HCT116 (cell line): ENCODE data around the gene MRPL9. TPM values are rescaled to one million over a fixed set of nuclear protein-coding genes. Genes with fewer than 3 reads are reported as not detected.

Source experiments
- ATAC-seq: fragments of 200-7000 bp; cut with Tn5 transposase; 2 replicates; pipeline ENCODE4 v1.9.1; 2020; ENCODE audit warnings: mild to moderate bottlenecking, moderate library complexity
- BruUV-seq: library from RNA; stranded (reverse); fragments of 400-500 nt; replicated peaks from 2 replicates; lab custom pipeline; 2021; lab: Mats Ljungman, UMichigan
- CTCF ChIA-PET: fragments of 300-600 bp; sonication (Branson Sonifier 250); formaldehyde crosslinking; loops from one replicate; lab custom pipeline; 2021; ENCODE audit warnings: antibody characterized with exemption; lab: Charles Lee
- POLR2A ChIA-PET: fragments of 300-600, 350-600 bp; sonication (Branson Sonifier 250); formaldehyde crosslinking; loops from one replicate; lab custom pipeline; 2021; ENCODE audit warnings: antibody characterized with exemption; lab: Charles Lee
- RAD21 ChIA-PET, 2 experiments: fragments of 300-600 bp; sonication (Branson Sonifier 250); formaldehyde crosslinking; loops; one replicate each; lab custom pipeline; 2023; ENCODE audit warnings: low total read pairs in 2 of 2; ENCODE audit not compliant: uncharacterized antibody in 2 of 2, unreplicated experiment in 2 of 2, low non-redundant PET in 1 of 2; lab: Charles Lee
- DNase-seq: peaks from one replicate; pipeline ENCODE4 v3.0.0-alpha.2; 2010; ENCODE audit warnings: low read depth, low spot score
- H2AFZ ChIP-seq: fragments of 200-600 bp; shearing (Covaris generic), sonication (generic); 2 replicates; pipeline ENCODE4 v1.6.1; 2017; ENCODE audit warnings: low read depth, mixed run types, mixed read lengths, antibody characterized with exemption, low read length; ENCODE audit not compliant: poor library complexity, severe bottlenecking
- H3K27ac ChIP-seq: 2 replicates; pipeline ENCODE4 v1.5.1; 2012; ENCODE audit warnings: low read depth, low read length
- H3K27me3 ChIP-seq: fragments of 200-600 bp; sonication (generic); 2 replicates; pipeline ENCODE4 v1.6.1; 2016; ENCODE audit warnings: mixed run types, low read length, mixed read lengths; ENCODE audit not compliant: insufficient read depth
- H3K36me3 ChIP-seq, 2 experiments: fragments of 200-500 bp in 1 of 2; fragments of 200-600 bp in 1 of 2; sonication (Bioruptor generic) in 1 of 2; sonication (generic) in 1 of 2; 2 replicates each; pipeline versions ENCODE4 v1.5.1 to v1.6.1; 2014 to 2016; ENCODE audit warnings: low read length in 2 of 2, inconsistent platforms in 1 of 2, mixed read lengths in 1 of 2, mixed run types in 1 of 2; ENCODE audit not compliant: insufficient read depth in 2 of 2, control insufficient read depth in 1 of 2
- H3K4me1 ChIP-seq, 2 experiments: fragments of 200-600 bp in 1 of 2; sonication (generic) in 1 of 2; 2 replicates each; pipeline versions ENCODE4 v1.5.1 to v1.6.1; 2012 to 2017; ENCODE audit warnings: low read length in 2 of 2, inconsistent platforms in 1 of 2, mild to moderate bottlenecking in 1 of 2, mixed read lengths in 1 of 2, mixed run types in 1 of 2, moderate library complexity in 1 of 2; ENCODE audit not compliant: insufficient read depth in 2 of 2, control insufficient read depth in 1 of 2
- H3K4me2 ChIP-seq: fragments of 200-600 bp; sonication (generic); 2 replicates; pipeline ENCODE4 v1.6.1; 2017; ENCODE audit warnings: mixed run types, low read length, mixed read lengths
- H3K4me3 ChIP-seq, 2 experiments: fragments of 200-600 bp in 1 of 2; sonication (generic) in 1 of 2; replicated peaks in 1 of 2; 2 replicates each; pipeline ENCODE4 v1.5.1; 2011 to 2016; ENCODE audit warnings: low read length in 2 of 2, control low read depth in 1 of 2, low read depth in 1 of 2, mild to moderate bottlenecking in 1 of 2, mixed read lengths in 1 of 2, mixed run types in 1 of 2
- H3K79me2 ChIP-seq: fragments of 200-600 bp; sonication (generic); 2 replicates; pipeline ENCODE4 v1.6.1; 2017; ENCODE audit warnings: mild to moderate bottlenecking, mixed run types, low read length, moderate library complexity, mixed read lengths; ENCODE audit not compliant: insufficient read depth
- H3K9ac ChIP-seq: fragments of 200-600 bp; sonication (generic); 2 replicates; pipeline ENCODE4 v1.6.1; 2016; ENCODE audit warnings: low read length, mixed read lengths
- H3K9me2 ChIP-seq: fragments of 200-600 bp; sonication (generic), shearing (Covaris generic); 2 replicates; pipeline ENCODE4 v1.6.1; 2017; ENCODE audit warnings: mixed run types, mild to moderate bottlenecking, moderate library complexity; ENCODE audit not compliant: insufficient read depth
- H3K9me3 ChIP-seq, 2 experiments: fragments of 200-500 bp in 1 of 2; fragments of 200-600 bp in 1 of 2; sonication (Bioruptor generic) in 1 of 2; sonication (generic) in 1 of 2; 2 replicates each; pipeline ENCODE4 v1.6.1; 2014 to 2017; ENCODE audit warnings: low read length in 2 of 2, mixed read lengths in 2 of 2, inconsistent platforms in 1 of 2, low read depth in 1 of 2, mild to moderate bottlenecking in 1 of 2, mixed run types in 1 of 2, moderate library complexity in 1 of 2; ENCODE audit not compliant: control insufficient read depth in 1 of 2, insufficient read depth in 1 of 2
- H4K20me1 ChIP-seq: fragments of 200-600 bp; sonication (generic), shearing (Covaris generic); 2 replicates; pipeline ENCODE4 v1.6.1; 2017; ENCODE audit warnings: mixed run types, mild to moderate bottlenecking, moderate library complexity; ENCODE audit not compliant: insufficient read depth
- CBX3 ChIP-seq: IDR thresholded peaks from 2 replicates; pipeline ENCODE4 v1.6.1; 2012; ENCODE audit warnings: low read depth
- CEBPB ChIP-seq: IDR thresholded peaks from 2 replicates; pipeline ENCODE4 v1.6.1; 2012; ENCODE audit warnings: low read depth
- ELF1 ChIP-seq: IDR thresholded peaks from 2 replicates; pipeline ENCODE4 v1.6.1; 2012; ENCODE audit warnings: low read depth, borderline replicate concordance
- EZH2phosphoT487 ChIP-seq: fragments of 200-600 bp; IDR thresholded peaks from 2 replicates; pipeline ENCODE4 v1.6.1; 2018; ENCODE audit warnings: antibody characterized with exemption, borderline replicate concordance
- FOSL1 ChIP-seq: IDR thresholded peaks from 2 replicates; pipeline ENCODE4 v1.6.1; 2012; ENCODE audit warnings: low read depth
- JUND ChIP-seq: IDR thresholded peaks from 2 replicates; pipeline ENCODE4 v1.6.1; 2012
- POLR2AphosphoS5 ChIP-seq: IDR thresholded peaks from 2 replicates; pipeline ENCODE4 v1.6.1; 2011; ENCODE audit warnings: mild to moderate bottlenecking, low read depth, low read length, moderate library complexity
- RAD21 ChIP-seq: IDR thresholded peaks from 2 replicates; pipeline ENCODE4 v1.6.1; 2012; ENCODE audit warnings: low read depth, mild to moderate bottlenecking
- SIN3A ChIP-seq: IDR thresholded peaks from 2 replicates; pipeline ENCODE4 v1.6.1; 2012; ENCODE audit warnings: low read depth
- SRF ChIP-seq: IDR thresholded peaks from 2 replicates; pipeline ENCODE4 v1.6.1; 2012; ENCODE audit warnings: low read depth
- TCF7L2 ChIP-seq: IDR thresholded peaks from 2 replicates; pipeline ENCODE4 v1.7.0; 2011; ENCODE audit warnings: borderline replicate concordance, inconsistent platforms; ENCODE audit not compliant: insufficient read depth, insufficient read length; ENCODE audit errors: extremely low read depth
- ZFX ChIP-seq: fragments of 450-650 bp; IDR thresholded peaks from 2 replicates; pipeline ENCODE4 v1.6.1; 2017
- ZNF274 ChIP-seq: fragments of 200-500 bp; sonication (Bioruptor generic); IDR thresholded peaks from 2 replicates; pipeline ENCODE4 v1.6.1; 2014; ENCODE audit warnings: mild to moderate bottlenecking, low read depth, low read length, inconsistent platforms
- intact Hi-C: fragments of 100-400 bp; cut with micrococcal nuclease; formaldehyde crosslinking; loops from 2 replicates; pipeline ENCODE4 v1.10.0; 2022
- total RNA-seq: library from RNA; stranded (reverse); gene quantifications from one replicate; pipeline ENCODE4 v1.2.1, GENCODE V29; 2021; ENCODE audit not compliant: unreplicated experiment
- TF ChIP-seq, protein P1 (sequence below), 3 experiments: fragments of 200-600 bp in 1 of 3; sonication (generic) in 1 of 3; IDR thresholded peaks in 2 of 3; conservative IDR thresholded peaks in 1 of 3; 2 replicates each; pipeline ENCODE4 v1.5.1; 2012 to 2017; ENCODE audit warnings: low read depth in 2 of 3, low read length in 2 of 3, antibody characterized with exemption in 1 of 3, borderline replicate concordance in 1 of 3, control low read depth in 1 of 3, mild to moderate bottlenecking in 1 of 3, mixed read lengths in 1 of 3, mixed run types in 1 of 3, moderate library complexity in 1 of 3; ENCODE audit not compliant: insufficient read depth in 1 of 3
- TF ChIP-seq, protein P2 (sequence below): IDR thresholded peaks from 2 replicates; pipeline ENCODE4 v1.6.1; 2012
- TF ChIP-seq, protein P3 (sequence below): IDR thresholded peaks from 2 replicates; pipeline ENCODE4 v1.6.1; 2011; ENCODE audit warnings: mild to moderate bottlenecking, low read length, moderate library complexity; ENCODE audit not compliant: insufficient replicate concordance; ENCODE audit errors: extremely low read depth
- TF ChIP-seq, protein P4 (sequence below): IDR thresholded peaks from 2 replicates; pipeline ENCODE4 v1.6.1; 2012; ENCODE audit warnings: low read depth

The MRPL9 gene
- total RNA-seq, 1 experiment from 2014 or later = 94.5 TPM

DNA sequence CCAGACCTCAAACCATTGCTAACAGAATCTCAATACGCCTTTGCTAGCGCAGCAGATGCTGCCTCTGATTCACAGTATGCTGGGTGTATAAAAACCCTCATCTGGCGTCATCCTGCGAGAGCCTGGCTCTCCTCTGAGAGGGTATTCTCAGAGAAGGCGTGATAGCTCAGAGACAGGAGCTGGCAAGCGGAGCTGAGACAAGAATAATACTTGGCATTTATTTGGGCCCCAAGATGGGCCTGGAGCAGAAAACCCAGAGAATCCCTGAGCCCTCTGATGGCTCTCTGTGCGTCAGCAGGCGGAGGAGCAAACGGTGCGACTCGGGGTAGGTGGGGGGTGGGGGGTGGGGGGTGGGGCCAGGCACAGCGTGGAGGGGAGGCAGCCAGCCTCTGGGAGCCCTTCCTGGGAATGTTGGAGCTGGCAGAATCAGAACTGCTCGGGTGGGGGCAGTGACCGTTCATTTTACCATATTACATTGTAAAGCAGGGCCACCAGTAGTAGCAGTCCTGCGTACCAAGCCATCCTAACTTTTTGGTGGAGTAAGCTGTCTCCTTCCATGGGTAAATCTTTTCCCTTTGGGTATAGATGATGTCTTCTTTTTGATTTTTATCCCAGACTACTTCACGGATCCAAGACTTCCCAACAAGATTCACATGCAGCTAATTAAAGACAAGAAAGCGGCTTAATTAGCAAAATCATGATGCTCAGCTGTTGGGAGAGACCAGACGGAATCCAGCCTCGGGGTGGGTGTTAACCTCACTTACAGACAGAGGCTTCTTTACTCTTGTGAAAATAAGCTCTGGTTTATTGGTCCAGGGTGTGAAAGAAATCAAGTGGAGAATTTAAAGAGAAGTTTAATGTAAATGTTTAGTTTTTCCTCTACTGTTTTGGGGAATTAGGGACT, 34.9 kb downstream of the MRPL9 start:
- no peak overlapping the region for H3K4me2 ChIP-seq
- no peaks in the 10 kb centered on the region for H3K4me1 ChIP-seq
- H3K9me3 ChIP-seq = no peaks in the 10 kb centered on the region
- no peak overlapping the region for H3K27ac ChIP-seq
- CTCF ChIA-PET = no interaction called here
- H3K27me3 ChIP-seq = no peaks in the 10 kb centered on the region
- H3K9me2 ChIP-seq = no peaks in the 10 kb centered on the region
- ATAC-seq = no peak
- POLR2A ChIA-PET = interaction anchor here (0.6 kb wide), 1 partner anchor 189 kb away, joined by 3 read pairs; no protein-coding TSS in a partner anchor
- intact Hi-C loops = no loop called here
- no peaks in the 10 kb centered on the region for H3K36me3 ChIP-seq
- TF ChIP-seq JUND = no peak
- TF ChIP-seq TCF7L2 = no peak
- TF ChIP-seq, protein P1, sequence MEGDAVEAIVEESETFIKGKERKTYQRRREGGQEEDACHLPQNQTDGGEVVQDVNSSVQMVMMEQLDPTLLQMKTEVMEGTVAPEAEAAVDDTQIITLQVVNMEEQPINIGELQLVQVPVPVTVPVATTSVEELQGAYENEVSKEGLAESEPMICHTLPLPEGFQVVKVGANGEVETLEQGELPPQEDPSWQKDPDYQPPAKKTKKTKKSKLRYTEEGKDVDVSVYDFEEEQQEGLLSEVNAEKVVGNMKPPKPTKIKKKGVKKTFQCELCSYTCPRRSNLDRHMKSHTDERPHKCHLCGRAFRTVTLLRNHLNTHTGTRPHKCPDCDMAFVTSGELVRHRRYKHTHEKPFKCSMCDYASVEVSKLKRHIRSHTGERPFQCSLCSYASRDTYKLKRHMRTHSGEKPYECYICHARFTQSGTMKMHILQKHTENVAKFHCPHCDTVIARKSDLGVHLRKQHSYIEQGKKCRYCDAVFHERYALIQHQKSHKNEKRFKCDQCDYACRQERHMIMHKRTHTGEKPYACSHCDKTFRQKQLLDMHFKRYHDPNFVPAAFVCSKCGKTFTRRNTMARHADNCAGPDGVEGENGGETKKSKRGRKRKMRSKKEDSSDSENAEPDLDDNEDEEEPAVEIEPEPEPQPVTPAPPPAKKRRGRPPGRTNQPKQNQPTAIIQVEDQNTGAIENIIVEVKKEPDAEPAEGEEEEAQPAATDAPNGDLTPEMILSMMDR (IDR thresholded peaks at IDR 0.05 in 2 of 3, conservative IDR thresholded peaks at IDR 0.05 in 1 of 3; ENCODE audit: borderline replicate concordance in 1 of 3, insufficient read depth in 1 of 3, low read depth in 2 of 3, low read length in 2 of 3) = no peak
- TF ChIP-seq ZFX = no peak
- TF ChIP-seq, protein P2, sequence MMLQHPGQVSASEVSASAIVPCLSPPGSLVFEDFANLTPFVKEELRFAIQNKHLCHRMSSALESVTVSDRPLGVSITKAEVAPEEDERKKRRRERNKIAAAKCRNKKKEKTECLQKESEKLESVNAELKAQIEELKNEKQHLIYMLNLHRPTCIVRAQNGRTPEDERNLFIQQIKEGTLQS = no peak
- no peak for TF ChIP-seq ELF1
- TF ChIP-seq, protein P3, sequence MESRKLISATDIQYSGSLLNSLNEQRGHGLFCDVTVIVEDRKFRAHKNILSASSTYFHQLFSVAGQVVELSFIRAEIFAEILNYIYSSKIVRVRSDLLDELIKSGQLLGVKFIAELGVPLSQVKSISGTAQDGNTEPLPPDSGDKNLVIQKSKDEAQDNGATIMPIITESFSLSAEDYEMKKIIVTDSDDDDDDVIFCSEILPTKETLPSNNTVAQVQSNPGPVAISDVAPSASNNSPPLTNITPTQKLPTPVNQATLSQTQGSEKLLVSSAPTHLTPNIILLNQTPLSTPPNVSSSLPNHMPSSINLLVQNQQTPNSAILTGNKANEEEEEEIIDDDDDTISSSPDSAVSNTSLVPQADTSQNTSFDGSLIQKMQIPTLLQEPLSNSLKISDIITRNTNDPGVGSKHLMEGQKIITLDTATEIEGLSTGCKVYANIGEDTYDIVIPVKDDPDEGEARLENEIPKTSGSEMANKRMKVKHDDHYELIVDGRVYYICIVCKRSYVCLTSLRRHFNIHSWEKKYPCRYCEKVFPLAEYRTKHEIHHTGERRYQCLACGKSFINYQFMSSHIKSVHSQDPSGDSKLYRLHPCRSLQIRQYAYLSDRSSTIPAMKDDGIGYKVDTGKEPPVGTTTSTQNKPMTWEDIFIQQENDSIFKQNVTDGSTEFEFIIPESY = no peak
- TF ChIP-seq RAD21 = no peak
- TF ChIP-seq FOSL1 = no peak
- no peak for TF ChIP-seq ZNF274
- TF ChIP-seq SIN3A = no peak
- no peak for TF ChIP-seq POLR2AphosphoS5
- no peak for TF ChIP-seq EZH2phosphoT487
- no peak for TF ChIP-seq CEBPB
- TF ChIP-seq SRF = no peak
- TF ChIP-seq, protein P4, sequence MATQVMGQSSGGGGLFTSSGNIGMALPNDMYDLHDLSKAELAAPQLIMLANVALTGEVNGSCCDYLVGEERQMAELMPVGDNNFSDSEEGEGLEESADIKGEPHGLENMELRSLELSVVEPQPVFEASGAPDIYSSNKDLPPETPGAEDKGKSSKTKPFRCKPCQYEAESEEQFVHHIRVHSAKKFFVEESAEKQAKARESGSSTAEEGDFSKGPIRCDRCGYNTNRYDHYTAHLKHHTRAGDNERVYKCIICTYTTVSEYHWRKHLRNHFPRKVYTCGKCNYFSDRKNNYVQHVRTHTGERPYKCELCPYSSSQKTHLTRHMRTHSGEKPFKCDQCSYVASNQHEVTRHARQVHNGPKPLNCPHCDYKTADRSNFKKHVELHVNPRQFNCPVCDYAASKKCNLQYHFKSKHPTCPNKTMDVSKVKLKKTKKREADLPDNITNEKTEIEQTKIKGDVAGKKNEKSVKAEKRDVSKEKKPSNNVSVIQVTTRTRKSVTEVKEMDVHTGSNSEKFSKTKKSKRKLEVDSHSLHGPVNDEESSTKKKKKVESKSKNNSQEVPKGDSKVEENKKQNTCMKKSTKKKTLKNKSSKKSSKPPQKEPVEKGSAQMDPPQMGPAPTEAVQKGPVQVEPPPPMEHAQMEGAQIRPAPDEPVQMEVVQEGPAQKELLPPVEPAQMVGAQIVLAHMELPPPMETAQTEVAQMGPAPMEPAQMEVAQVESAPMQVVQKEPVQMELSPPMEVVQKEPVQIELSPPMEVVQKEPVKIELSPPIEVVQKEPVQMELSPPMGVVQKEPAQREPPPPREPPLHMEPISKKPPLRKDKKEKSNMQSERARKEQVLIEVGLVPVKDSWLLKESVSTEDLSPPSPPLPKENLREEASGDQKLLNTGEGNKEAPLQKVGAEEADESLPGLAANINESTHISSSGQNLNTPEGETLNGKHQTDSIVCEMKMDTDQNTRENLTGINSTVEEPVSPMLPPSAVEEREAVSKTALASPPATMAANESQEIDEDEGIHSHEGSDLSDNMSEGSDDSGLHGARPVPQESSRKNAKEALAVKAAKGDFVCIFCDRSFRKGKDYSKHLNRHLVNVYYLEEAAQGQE = no peak
- TF ChIP-seq CBX3 = no peak
- BruUV-seq = no TSS peak
- no peak overlapping the region for H2AFZ ChIP-seq
- H3K9ac ChIP-seq = no peak overlapping the region
- no peak for DNase-seq
- RAD21 ChIA-PET = no interaction called here
- no peaks in the 10 kb centered on the region for H3K79me2 ChIP-seq
- H4K20me1 ChIP-seq = no peaks in the 10 kb centered on the region
- no peak overlapping the region for H3K4me3 ChIP-seq
